ENCODE data around the gene RASGRP2.

DNA sequence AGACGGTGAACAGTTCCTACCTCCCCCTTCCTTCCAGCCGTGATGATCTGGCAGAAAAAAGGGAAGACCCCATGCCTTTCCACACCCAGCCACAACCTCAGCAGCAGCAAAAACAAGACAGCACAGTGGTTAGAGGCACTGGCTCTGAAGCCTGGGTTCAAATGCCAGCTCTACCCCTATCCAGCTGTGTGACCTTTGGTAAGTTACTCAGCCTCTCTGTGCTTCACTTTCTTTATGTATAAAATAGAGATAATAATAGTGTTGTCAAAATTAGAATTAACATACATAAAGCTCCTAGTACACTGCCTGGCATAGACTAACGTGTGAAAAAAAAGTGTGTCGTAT is 25.2 kb downstream of the RASGRP2 start:
- TF ChIP-seq, protein P1, sequence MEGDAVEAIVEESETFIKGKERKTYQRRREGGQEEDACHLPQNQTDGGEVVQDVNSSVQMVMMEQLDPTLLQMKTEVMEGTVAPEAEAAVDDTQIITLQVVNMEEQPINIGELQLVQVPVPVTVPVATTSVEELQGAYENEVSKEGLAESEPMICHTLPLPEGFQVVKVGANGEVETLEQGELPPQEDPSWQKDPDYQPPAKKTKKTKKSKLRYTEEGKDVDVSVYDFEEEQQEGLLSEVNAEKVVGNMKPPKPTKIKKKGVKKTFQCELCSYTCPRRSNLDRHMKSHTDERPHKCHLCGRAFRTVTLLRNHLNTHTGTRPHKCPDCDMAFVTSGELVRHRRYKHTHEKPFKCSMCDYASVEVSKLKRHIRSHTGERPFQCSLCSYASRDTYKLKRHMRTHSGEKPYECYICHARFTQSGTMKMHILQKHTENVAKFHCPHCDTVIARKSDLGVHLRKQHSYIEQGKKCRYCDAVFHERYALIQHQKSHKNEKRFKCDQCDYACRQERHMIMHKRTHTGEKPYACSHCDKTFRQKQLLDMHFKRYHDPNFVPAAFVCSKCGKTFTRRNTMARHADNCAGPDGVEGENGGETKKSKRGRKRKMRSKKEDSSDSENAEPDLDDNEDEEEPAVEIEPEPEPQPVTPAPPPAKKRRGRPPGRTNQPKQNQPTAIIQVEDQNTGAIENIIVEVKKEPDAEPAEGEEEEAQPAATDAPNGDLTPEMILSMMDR (IDR thresholded peaks at IDR 0.05), result no peak
- TF ChIP-seq POLR2A (IDR thresholded peaks at IDR 0.05) (no peak), EP300 (IDR thresholded peaks at IDR 0.05) (no peak), POLR2AphosphoS5 (IDR thresholded peaks at IDR 0.05) (no peak)

Measured in upper lobe of left lung (tissue), 4 donors.